Cardiac muscle cell (in vitro differentiated cells and primary cell): ENCODE data around the gene GFI1B. TPM values are rescaled to one million over a fixed set of nuclear protein-coding genes. Genes with fewer than 3 reads are reported as not detected.
"Not testable (repeated sequence)": the region's sequence is repeated elsewhere in the genome, so short reads cannot be mapped to it uniquely, and the experiment has no call there.

Source experiments
- DNase-seq, 2 donors: peaks; one replicate each; pipeline versions ENCODE4 v3.0.0 to v3.0.0-alpha.2; 2010 to 2017; ENCODE audit warnings: low read depth in 1 of 2, low spot score in 1 of 2
- H3K27ac ChIP-seq: fragments of 200-600 bp; sonication (generic); 2 replicates; pipeline ENCODE4 v1.5.1; 2016
- H3K27me3 ChIP-seq: fragments of 200-600 bp; sonication (generic); 2 replicates; pipeline ENCODE4 v1.6.0; 2016; ENCODE audit warnings: control low read depth
- H3K36me3 ChIP-seq: fragments of 200-600 bp; sonication (generic); 2 replicates; pipeline ENCODE4 v1.5.1; 2016; ENCODE audit warnings: control low read depth
- H3K4me1 ChIP-seq: fragments of 200-600 bp; sonication (generic); 2 replicates; pipeline ENCODE4 v1.8.1; 2017; ENCODE audit warnings: low read depth, mild to moderate bottlenecking, mixed run types
- H3K4me3 ChIP-seq: fragments of 200-600 bp; sonication (generic); 2 replicates; pipeline ENCODE4 v1.5.1; 2016; ENCODE audit warnings: mild to moderate bottlenecking
- H3K9me3 ChIP-seq: fragments of 200-600 bp; sonication (generic); 2 replicates; pipeline ENCODE4 v1.5.1; 2017; ENCODE audit warnings: low read depth, mild to moderate bottlenecking, control low read depth
- polyA plus RNA-seq: library from polyadenylated mRNA; unstranded; fragments of >200 nt; fragmentation: Nextera tagmentation; extraction: Ambion mirVana; gene quantifications from 2 replicates; pipeline ENCODE4 v1.2.1, GENCODE V29; 2016
- total RNA-seq: library from RNA; depleted of rRNA; stranded (reverse); fragments of >200 nt; gene quantifications from 2 replicates; pipeline ENCODE4 v1.2.3, GENCODE V29; 2016
- TF ChIP-seq, protein P1 (sequence below): IDR thresholded peaks from 2 replicates; pipeline ENCODE4 v1.5.1; 2012; ENCODE audit warnings: low read depth, mild to moderate bottlenecking, low read length

Gene GFI1B
- total and polyA plus RNA-seq, 2 experiments from 2014 or later = 0.06 TPM; not detected in 1

DNA sequence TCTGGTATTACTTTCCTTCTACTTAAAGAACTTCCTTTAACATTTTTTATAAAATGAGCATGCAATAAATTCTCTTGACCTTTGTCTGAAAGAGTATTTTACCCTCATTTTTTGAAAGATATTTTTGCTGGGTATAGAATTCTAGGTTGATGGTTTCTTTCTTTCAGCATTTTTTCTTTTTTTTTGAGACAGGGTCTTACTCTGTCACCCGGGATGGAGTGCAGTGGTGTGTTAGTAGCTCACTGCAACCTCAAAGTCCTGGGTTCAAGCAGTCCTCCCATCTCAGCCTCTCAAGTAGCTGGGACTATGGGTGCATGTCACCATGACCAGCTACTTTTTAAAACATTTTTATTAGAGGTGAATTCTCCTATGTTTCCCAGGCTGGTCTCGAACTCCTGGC is 23.4 kb upstream of the GFI1B start:
- Histone ChIP-seq H3K4me1 (no peaks in the 10 kb centered on the region), H3K9me3 (no peaks in the 10 kb centered on the region), H3K27ac (no peak overlapping the region), H3K4me3 (no peak overlapping the region), H3K27me3 (no peaks in the 10 kb centered on the region), H3K36me3 (no peaks in the 10 kb centered on the region)
- DNase-seq = no peak
- TF ChIP-seq, protein P1, sequence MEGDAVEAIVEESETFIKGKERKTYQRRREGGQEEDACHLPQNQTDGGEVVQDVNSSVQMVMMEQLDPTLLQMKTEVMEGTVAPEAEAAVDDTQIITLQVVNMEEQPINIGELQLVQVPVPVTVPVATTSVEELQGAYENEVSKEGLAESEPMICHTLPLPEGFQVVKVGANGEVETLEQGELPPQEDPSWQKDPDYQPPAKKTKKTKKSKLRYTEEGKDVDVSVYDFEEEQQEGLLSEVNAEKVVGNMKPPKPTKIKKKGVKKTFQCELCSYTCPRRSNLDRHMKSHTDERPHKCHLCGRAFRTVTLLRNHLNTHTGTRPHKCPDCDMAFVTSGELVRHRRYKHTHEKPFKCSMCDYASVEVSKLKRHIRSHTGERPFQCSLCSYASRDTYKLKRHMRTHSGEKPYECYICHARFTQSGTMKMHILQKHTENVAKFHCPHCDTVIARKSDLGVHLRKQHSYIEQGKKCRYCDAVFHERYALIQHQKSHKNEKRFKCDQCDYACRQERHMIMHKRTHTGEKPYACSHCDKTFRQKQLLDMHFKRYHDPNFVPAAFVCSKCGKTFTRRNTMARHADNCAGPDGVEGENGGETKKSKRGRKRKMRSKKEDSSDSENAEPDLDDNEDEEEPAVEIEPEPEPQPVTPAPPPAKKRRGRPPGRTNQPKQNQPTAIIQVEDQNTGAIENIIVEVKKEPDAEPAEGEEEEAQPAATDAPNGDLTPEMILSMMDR = no peak

GRCh38 chr9:132955768-132956167 is 22.7 kb upstream of the GFI1B start:
- Histone ChIP-seq H3K27me3 (no peaks in the 10 kb centered on the region), H3K27ac (no peak overlapping the region), H3K4me1 (no peaks in the 10 kb centered on the region), H3K4me3 (no peak overlapping the region), H3K36me3 (no peaks in the 10 kb centered on the region), H3K9me3 (no peaks in the 10 kb centered on the region)
- TF ChIP-seq, protein P1 = no peak
- no peak for DNase-seq

GRCh38 chr9:132957805-132958204 is 20.7 kb upstream of the GFI1B start:
- TF ChIP-seq, protein P1 = no peak
- DNase-seq = no peak
- no peaks in the 10 kb centered on the region for H3K9me3 ChIP-seq
- H3K27me3 ChIP-seq = no peaks in the 10 kb centered on the region
- H3K27ac ChIP-seq = no peak overlapping the region
- no peaks in the 10 kb centered on the region for H3K4me1 ChIP-seq
- no peaks in the 10 kb centered on the region for H3K36me3 ChIP-seq
- H3K4me3 ChIP-seq = no peak overlapping the region

DNA sequence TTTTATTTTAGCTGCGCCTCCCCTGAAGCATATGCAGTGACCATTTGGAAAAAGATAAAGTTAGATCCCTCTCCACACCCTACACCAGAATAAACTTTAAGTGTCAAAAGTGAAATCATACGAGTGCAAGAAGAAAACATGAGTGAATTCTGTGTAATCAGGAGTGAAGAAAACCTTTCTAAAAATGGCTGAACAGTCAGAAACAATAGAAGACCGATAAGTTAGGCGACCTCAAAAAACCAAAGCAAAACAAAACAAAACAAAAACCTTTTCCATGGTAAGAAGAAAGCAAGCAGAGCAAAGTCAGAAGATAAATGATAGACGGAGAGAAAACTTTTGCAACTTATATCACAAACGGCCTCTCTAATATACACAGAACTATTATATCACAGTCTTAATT is 17.5 kb upstream of the GFI1B start:
- Histone ChIP-seq H3K4me1 (no peaks in the 10 kb centered on the region), H3K36me3 (no peaks in the 10 kb centered on the region), H3K27ac (no peak overlapping the region), H3K9me3 (no peaks in the 10 kb centered on the region), H3K27me3 (no peaks in the 10 kb centered on the region), H3K4me3 (no peak overlapping the region)
- TF ChIP-seq, protein P1 = no peak
- DNase-seq = no peak

GRCh38 chr9:132965478-132965877 is 13.0 kb upstream of the GFI1B start:
- H3K9me3 ChIP-seq = no peaks in the 10 kb centered on the region
- H3K36me3 ChIP-seq = no peaks in the 10 kb centered on the region
- H3K4me3 ChIP-seq = no peak overlapping the region
- H3K27me3 ChIP-seq = peaks cover 6% of the 10 kb centered on the region
- no peak for DNase-seq
- H3K4me1 ChIP-seq = no peaks in the 10 kb centered on the region
- TF ChIP-seq, protein P1 = no peak
- no peak overlapping the region for H3K27ac ChIP-seq

- H3K4me3 ChIP-seq, H3K4me1 ChIP-seq, H3K27ac ChIP-seq, H3K27me3 ChIP-seq, DNase-seq, H3K36me3 ChIP-seq, H3K9me3 ChIP-seq: not testable (repeated sequence)
Measured at GRCh38 chr9:132967908-132968307, 10.6 kb upstream of the GFI1B start.
